T-cell (primary cell): ENCODE results near the gene CSTF2T. TPM values are rescaled to one million over a fixed set of nuclear protein-coding genes. Genes with fewer than 3 reads are reported as not detected.

Source experiments
- ATAC-seq, 4 experiments: fragments of 200-7000 bp in 3 of 4; fragments of 150-1000 bp in 1 of 4; cut with Tn5 transposase; replicated peaks in 1 of 4; 1 replicate in 3 of 4; 2 replicates in 1 of 4; pipeline ENCODE4 v1.10.0; 2021; ENCODE audit warnings: moderate library complexity in 3 of 4, mild to moderate bottlenecking in 2 of 4, moderate number of reproducible peaks in 1 of 4
- CTCF ChIA-PET, 2 donors: fragments of 300-600 bp; sonication (Branson Sonifier 250); formaldehyde crosslinking; loops; one replicate each; lab custom pipeline; 2022; ENCODE audit warnings: antibody characterized with exemption in 2 of 2; lab: Charles Lee
- POLR2A ChIA-PET, 2 donors: fragments of 300-600 bp; sonication (Branson Sonifier 250); formaldehyde crosslinking; loops; one replicate each; lab custom pipeline; 2022; ENCODE audit warnings: antibody characterized with exemption in 2 of 2; lab: Charles Lee
- DNase-seq, 35 experiments: peaks; one replicate each; pipeline versions ENCODE4 v3.0.0 to v3.0.0-alpha.2; 2013 to 2023
- H3K27ac ChIP-seq: one replicate; pipeline ENCODE4 v1.5.1; 2013; ENCODE audit warnings: low read length
- H3K27me3 ChIP-seq, 2 experiments: replicated peaks in 1 of 2; 1 replicate in 1 of 2; 2 replicates in 1 of 2; pipeline versions ENCODE4 v1.6.1 to v1.7.0; 2013; ENCODE audit warnings: low read length in 1 of 2, mixed read lengths in 1 of 2; ENCODE audit not compliant: control insufficient read depth in 2 of 2, insufficient read depth in 2 of 2; ENCODE audit errors: extremely low read depth in 1 of 2
- H3K36me3 ChIP-seq, 2 donors: 1 replicate in 1 of 2; 2 replicates in 1 of 2; pipeline versions ENCODE4 v1.6.1 to v1.7.0; 2013; ENCODE audit warnings: low read length in 1 of 2; ENCODE audit not compliant: control insufficient read depth in 2 of 2, insufficient read depth in 1 of 2; ENCODE audit errors: extremely low read depth in 1 of 2
- H3K4me1 ChIP-seq, 2 experiments: 1 replicate in 1 of 2; 2 replicates in 1 of 2; pipeline versions ENCODE4 v1.6.1 to v1.7.0; 2013; ENCODE audit warnings: low read length in 2 of 2, mixed read lengths in 1 of 2; ENCODE audit not compliant: insufficient read depth in 2 of 2, control insufficient read depth in 1 of 2; ENCODE audit errors: extremely low read depth in 1 of 2
- H3K4me3 ChIP-seq, 2 donors: 1 replicate in 1 of 2; 2 replicates in 1 of 2; pipeline versions ENCODE4 v1.5.1 to v1.7.0; 2013; ENCODE audit warnings: mild to moderate bottlenecking in 2 of 2, low read length in 1 of 2, moderate library complexity in 1 of 2; ENCODE audit not compliant: control insufficient read depth in 1 of 2; ENCODE audit errors: extremely low read depth in 1 of 2
- H3K9me3 ChIP-seq: 2 replicates; pipeline ENCODE4 v1.7.0; 2013
- H3K27ac Mint-ChIP-seq, 2 donors: one replicate each; pipeline ENCODE4 v1.8.0; 2020 to 2021; ENCODE audit warnings: mild to moderate bottlenecking in 2 of 2, mixed read lengths in 2 of 2
- H3K27me3 Mint-ChIP-seq, 2 donors: one replicate each; pipeline ENCODE4 v1.8.0; 2021 to 2022; ENCODE audit warnings: mixed read lengths in 2 of 2
- H3K36me3 Mint-ChIP-seq: one replicate; pipeline ENCODE4 v1.8.0; 2021; ENCODE audit warnings: mixed read lengths
- H3K4me1 Mint-ChIP-seq, 3 donors: one replicate each; pipeline ENCODE4 v1.8.0; 2020 to 2022; ENCODE audit warnings: mixed read lengths in 3 of 3, mild to moderate bottlenecking in 1 of 3
- H3K4me3 Mint-ChIP-seq, 3 donors: one replicate each; pipeline ENCODE4 v1.8.0; 2020 to 2022; ENCODE audit warnings: mild to moderate bottlenecking in 3 of 3, mixed read lengths in 3 of 3, moderate library complexity in 3 of 3
- H3K9me3 Mint-ChIP-seq, 3 donors: one replicate each; pipeline ENCODE4 v1.8.0; 2020 to 2022; ENCODE audit warnings: mixed read lengths in 3 of 3
- WGBS: methylation state at CpG from one replicate; pipeline ENCODE4 v1.1.5; 2013; ENCODE audit warnings: missing lambda C conversion rate; ENCODE audit not compliant: insufficient coverage; 5-methylcytosine and 5-hydroxymethylcytosine counted together
- total RNA-seq, 35 experiments: library from RNA in 6 of 35; stranded (reverse) in 6 of 35; fragments of 120-200 nt in 1 of 35; gene quantifications; one replicate each; pipeline versions ENCODE4 v1.2.1 to v1.2.4 and lab custom pipeline; 2013 to 2026

CSTF2T gene
- total RNA-seq, 5 donors from 2014 or later (not counting 1 experiment from before 2014, with no cell fraction given) = 22.3 to 35.0 (median 30.0) TPM

GRCh38 chr10:51666456-51666855 lies 32.9 kb downstream of the CSTF2T start:
- Mint-ChIP-seq H3K27me3 (peaks cover 5 to 16% of the 10 kb centered on the region in 2 donors), H3K9me3 (no peaks in the 10 kb centered on the region), H3K4me3 (no peak overlapping the region), H3K27ac (no peak overlapping the region), H3K4me1 (no peaks in the 10 kb centered on the region), H3K36me3 (no peaks in the 10 kb centered on the region)
- DNase-seq (no peak), ATAC-seq (no peak)
- no peaks in the 10 kb centered on the region for H3K9me3 ChIP-seq
- no peak overlapping the region for H3K4me3 ChIP-seq
- H3K27ac ChIP-seq = no peak overlapping the region
- POLR2A ChIA-PET = no interaction called here
- no peaks in the 10 kb centered on the region for H3K36me3 ChIP-seq
- H3K4me1 ChIP-seq = no peaks in the 10 kb centered on the region
- CTCF ChIA-PET = no interaction called here
- H3K27me3 ChIP-seq = peaks cover 2% of the 10 kb centered on the region in 2 experiments

- no peak overlapping the region for H3K4me3 ChIP-seq
- H3K4me1 Mint-ChIP-seq = no peaks in the 10 kb centered on the region
- ChIA-PET POLR2A (no interaction called here), CTCF (no interaction called here)
- no peaks in the 10 kb centered on the region for H3K9me3 ChIP-seq
- DNase-seq (no peak), ATAC-seq (no peak)
- no peak overlapping the region for H3K27ac Mint-ChIP-seq
- H3K4me1 ChIP-seq = no peaks in the 10 kb centered on the region
- no peak overlapping the region for H3K4me3 Mint-ChIP-seq
- WGBS = 74% methylated on average over 2 of the region's 3 CpGs
- H3K9me3 Mint-ChIP-seq = no peaks in the 10 kb centered on the region
- H3K36me3 Mint-ChIP-seq = no peaks in the 10 kb centered on the region
- H3K27me3 Mint-ChIP-seq = peaks cover 0 to 12% of the 10 kb centered on the region in 2 donors
- H3K27ac ChIP-seq = no peak overlapping the region
- no peaks in the 10 kb centered on the region for H3K27me3 ChIP-seq
- H3K36me3 ChIP-seq = no peaks in the 10 kb centered on the region
These were observed 36.3 kb downstream of the CSTF2T start for GRCh38 chr10:51663086-51663485.

GRCh38 chr10:51659344-51659743 lies 40.1 kb downstream of the CSTF2T start:
- no CpG with 5 or more reads among the region's 1 CpG for WGBS

GRCh38 chr10:51658000-51658399 lies 41.4 kb downstream of the CSTF2T start:
- no peaks in the 10 kb centered on the region for H3K9me3 Mint-ChIP-seq
- no peak for DNase-seq
- H3K4me1 ChIP-seq = no peaks in the 10 kb centered on the region
- POLR2A ChIA-PET = no interaction called here
- no peaks in the 10 kb centered on the region for H3K27me3 ChIP-seq
- no peak overlapping the region for H3K4me3 ChIP-seq
- H3K4me1 Mint-ChIP-seq = no peaks in the 10 kb centered on the region
- H3K27ac ChIP-seq = no peak overlapping the region
- peaks cover 12 to 24% of the 10 kb centered on the region in 2 donors for H3K27me3 Mint-ChIP-seq
- no CpG with 5 or more reads among the region's 2 CpGs for WGBS
- H3K36me3 ChIP-seq = no peaks in the 10 kb centered on the region
- ATAC-seq = no peak
- H3K4me3 Mint-ChIP-seq = no peak overlapping the region
- CTCF ChIA-PET = no interaction called here
- no peaks in the 10 kb centered on the region for H3K36me3 Mint-ChIP-seq
- H3K9me3 ChIP-seq = no peaks in the 10 kb centered on the region
- H3K27ac Mint-ChIP-seq = no peak overlapping the region

More at GRCh38 chr10:51659344-51659743, 40.1 kb downstream of the CSTF2T start:
- Mint-ChIP-seq H3K4me3 (no peak overlapping the region), H3K9me3 (no peaks in the 10 kb centered on the region), H3K4me1 (no peaks in the 10 kb centered on the region), H3K27ac (no peak overlapping the region), H3K36me3 (no peaks in the 10 kb centered on the region), H3K27me3 (peaks cover 12 to 21% of the 10 kb centered on the region in 2 donors)
- DNase-seq = no peak
- Histone ChIP-seq H3K27me3 (no peaks in the 10 kb centered on the region), H3K4me3 (no peak overlapping the region), H3K4me1 (no peaks in the 10 kb centered on the region), H3K27ac (no peak overlapping the region), H3K9me3 (no peaks in the 10 kb centered on the region), H3K36me3 (no peaks in the 10 kb centered on the region)
- ChIA-PET CTCF (interaction anchor here in 1 of 2 donors (0.8 kb wide), 1 partner anchor 8 kb away, joined by 3 read pairs; no protein-coding TSS in a partner anchor), POLR2A (no interaction called here)
- ATAC-seq = no peak

- Mint-ChIP-seq H3K4me1 (no peaks in the 10 kb centered on the region), H3K4me3 (no peak overlapping the region), H3K36me3 (no peaks in the 10 kb centered on the region), H3K27me3 (peaks cover 12 to 18% of the 10 kb centered on the region in 2 donors), H3K27ac (no peak overlapping the region), H3K9me3 (no peaks in the 10 kb centered on the region)
- no peaks in the 10 kb centered on the region for H3K27me3 ChIP-seq
- CTCF ChIA-PET = no interaction called here
- WGBS = 88% methylated on average over 2 of the region's 3 CpGs
- ATAC-seq (no peak), DNase-seq (no peak)
- no peaks in the 10 kb centered on the region for H3K4me1 ChIP-seq
- POLR2A ChIA-PET = interaction anchor here in 1 of 2 donors (0.6 kb wide), 1 partner anchor 55 kb away, joined by 9 read pairs; no protein-coding TSS in a partner anchor
- no peaks in the 10 kb centered on the region for H3K9me3 ChIP-seq
- H3K4me3 ChIP-seq = no peak overlapping the region
- H3K27ac ChIP-seq = no peak overlapping the region
- H3K36me3 ChIP-seq = no peaks in the 10 kb centered on the region
These were observed 42.9 kb downstream of the CSTF2T start for GRCh38 chr10:51656503-51656902.

- H3K4me1 ChIP-seq = no peaks in the 10 kb centered on the region
- no peak for ATAC-seq
- H3K9me3 Mint-ChIP-seq = no peaks in the 10 kb centered on the region
- H3K27ac ChIP-seq = no peak overlapping the region
- H3K4me1 Mint-ChIP-seq = no peaks in the 10 kb centered on the region
- no CpG with 5 or more reads among the region's 1 CpG for WGBS
- CTCF ChIA-PET = no interaction called here
- peaks cover 12 to 18% of the 10 kb centered on the region in 2 donors for H3K27me3 Mint-ChIP-seq
- no peak overlapping the region for H3K4me3 Mint-ChIP-seq
- no peaks in the 10 kb centered on the region for H3K36me3 Mint-ChIP-seq
- no peak for DNase-seq
- POLR2A ChIA-PET = no interaction called here
- H3K9me3 ChIP-seq = no peaks in the 10 kb centered on the region
- no peak overlapping the region for H3K27ac Mint-ChIP-seq
- H3K4me3 ChIP-seq = no peak overlapping the region
- H3K36me3 ChIP-seq = no peaks in the 10 kb centered on the region
- H3K27me3 ChIP-seq = no peaks in the 10 kb centered on the region
These were observed 44.5 kb downstream of the CSTF2T start for GRCh38 chr10:51654918-51655317.

- no peaks in the 10 kb centered on the region for H3K36me3 Mint-ChIP-seq
- Histone ChIP-seq H3K4me1 (no peaks in the 10 kb centered on the region), H3K27me3 (no peaks in the 10 kb centered on the region), H3K4me3 (no peak overlapping the region), H3K27ac (no peak overlapping the region), H3K9me3 (no peaks in the 10 kb centered on the region), H3K36me3 (no peaks in the 10 kb centered on the region)
- no peaks in the 10 kb centered on the region for H3K4me1 Mint-ChIP-seq
- H3K9me3 Mint-ChIP-seq = no peaks in the 10 kb centered on the region
- peaks cover 12 to 18% of the 10 kb centered on the region in 2 donors for H3K27me3 Mint-ChIP-seq
- POLR2A ChIA-PET = no interaction called here
- H3K4me3 Mint-ChIP-seq = no peak overlapping the region
- DNase-seq (no peak), ATAC-seq (no peak)
- H3K27ac Mint-ChIP-seq = no peak overlapping the region
- CTCF ChIA-PET = no interaction called here
These were observed 46.4 kb downstream of the CSTF2T start for GRCh38 chr10:51653025-51653424.
